ENCODE data around the gene NBAS.

The NBAS gene

DNA sequence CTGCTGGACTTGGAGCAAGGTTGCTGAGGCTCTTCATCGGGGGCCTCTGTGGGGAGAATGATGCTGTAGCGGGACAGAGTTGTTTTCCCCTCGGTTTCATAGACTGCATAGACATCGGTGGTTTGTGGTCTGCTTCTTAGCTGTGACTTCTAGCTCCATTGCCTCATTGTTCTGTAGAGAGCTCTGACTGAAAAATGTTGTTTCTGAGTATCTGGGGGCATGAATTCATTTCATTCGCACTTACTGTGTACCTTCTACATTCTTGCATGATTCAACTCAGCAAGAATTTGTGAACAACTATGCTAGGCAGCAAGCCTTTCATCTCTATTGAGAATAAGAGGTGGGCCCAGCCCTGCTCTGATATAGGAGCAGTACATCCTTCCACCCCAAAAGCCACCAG is 406.8 kb downstream of the NBAS start:
- in situ Hi-C loops (cut with HindIII; ENCODE audit: low sequenced_read_pairs) = no loop called here

DNA sequence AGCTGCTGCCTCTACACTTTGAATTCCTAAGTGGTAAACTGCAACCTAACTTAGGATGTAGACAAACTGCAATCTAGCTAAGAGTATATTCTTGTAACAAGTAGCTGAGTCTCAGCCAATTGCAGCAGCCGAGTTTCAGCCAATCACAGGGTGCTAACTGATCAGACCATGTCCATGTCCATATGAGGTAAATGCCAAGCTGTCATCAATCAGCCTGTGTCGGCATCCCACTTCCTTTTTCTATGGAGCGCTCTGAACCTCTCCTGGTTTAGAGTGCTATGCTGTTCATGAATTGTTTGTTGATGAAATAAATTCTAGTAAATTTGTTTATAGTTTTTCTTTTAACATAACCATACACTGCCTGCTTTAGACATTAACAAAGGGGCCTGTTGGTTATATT is 408.8 kb downstream of the NBAS start:
- in situ Hi-C loops (cut with HindIII; ENCODE audit: low sequenced_read_pairs) = no loop called here

DNA sequence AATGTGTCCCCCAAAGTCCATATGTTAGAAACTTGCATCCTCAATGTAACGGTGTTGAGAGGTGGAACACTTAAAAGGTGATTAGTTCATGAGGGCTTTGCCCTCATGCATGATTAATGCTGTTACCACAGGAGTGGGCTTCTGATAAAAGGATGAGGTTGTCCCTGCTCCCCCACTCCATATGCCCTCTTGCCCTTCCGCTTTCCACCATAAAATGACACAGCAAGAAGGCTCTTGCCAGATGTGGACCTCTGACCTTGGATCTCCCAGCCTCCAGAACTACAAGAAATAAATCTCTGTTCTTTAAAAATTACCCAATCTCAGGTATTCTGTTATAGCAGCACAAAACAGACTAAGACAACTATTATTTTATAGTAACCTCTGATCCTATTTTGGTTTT is 412.1 kb downstream of the NBAS start:
- in situ Hi-C loops (cut with HindIII; ENCODE audit: low sequenced_read_pairs) = no loop called here

DNA sequence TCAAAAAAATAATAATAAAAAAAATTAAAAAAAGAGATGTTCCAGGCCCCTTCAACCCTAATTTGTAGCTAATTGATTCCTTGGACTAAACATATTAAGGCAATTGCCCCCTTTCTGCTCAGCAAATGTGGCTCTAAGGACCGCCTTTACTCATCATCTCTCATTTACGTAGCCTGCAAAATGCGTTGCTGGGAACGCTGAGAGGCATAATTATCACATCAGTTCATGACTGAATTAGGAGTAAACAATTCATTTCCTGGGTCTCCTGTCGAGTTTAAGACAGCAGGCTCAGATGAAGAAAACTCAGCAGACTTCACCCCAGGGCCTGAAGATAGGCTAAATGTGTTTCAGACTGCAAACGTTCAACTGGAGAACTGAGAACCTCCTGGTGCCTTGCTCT is 413.5 kb downstream of the NBAS start:
- in situ Hi-C loops (cut with HindIII; ENCODE audit: low sequenced_read_pairs) = no loop called here

DNA sequence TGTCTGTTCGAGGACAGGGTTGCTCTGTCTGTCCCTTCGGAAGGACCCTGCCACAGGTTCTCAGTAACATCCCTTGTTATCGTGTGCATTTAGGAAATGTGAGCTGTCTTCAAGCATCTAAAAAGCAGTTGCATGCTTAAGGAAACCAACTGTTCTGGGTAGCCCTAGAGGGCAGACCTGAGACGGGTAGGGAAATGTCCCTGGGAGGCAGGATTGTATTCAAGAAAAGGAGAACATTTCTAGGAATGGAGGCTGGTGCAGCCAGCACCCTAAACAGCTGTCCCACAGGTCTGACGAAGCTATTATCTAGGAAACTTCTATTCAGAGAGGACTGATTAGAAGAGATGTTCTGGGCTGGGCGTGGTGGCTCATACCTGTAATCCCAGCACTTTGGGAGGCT is 414.2 kb downstream of the NBAS start:
- in situ Hi-C loops (cut with HindIII; ENCODE audit: low sequenced_read_pairs) = no loop called here

DNA sequence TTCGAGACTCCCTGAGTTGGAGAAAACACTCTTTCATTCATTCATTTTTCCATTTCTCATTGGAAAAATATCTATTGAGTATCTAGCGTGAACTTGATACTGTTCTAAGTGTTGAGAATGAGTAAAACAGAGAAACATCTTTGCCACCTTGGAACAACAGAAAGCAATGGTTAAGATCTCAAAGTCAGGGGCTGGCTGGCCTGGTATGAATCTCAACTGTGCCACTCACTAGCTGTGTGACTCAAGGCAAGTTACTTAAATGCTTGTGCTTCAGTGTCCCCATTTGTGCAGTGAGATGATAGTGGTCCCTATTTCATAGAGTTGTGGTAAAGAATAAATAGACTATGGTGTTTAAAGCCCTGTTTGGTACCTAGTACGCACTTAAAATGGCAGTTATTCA is 415.2 kb downstream of the NBAS start:
- in situ Hi-C loops (cut with HindIII; ENCODE audit: low sequenced_read_pairs) = no loop called here

DNA sequence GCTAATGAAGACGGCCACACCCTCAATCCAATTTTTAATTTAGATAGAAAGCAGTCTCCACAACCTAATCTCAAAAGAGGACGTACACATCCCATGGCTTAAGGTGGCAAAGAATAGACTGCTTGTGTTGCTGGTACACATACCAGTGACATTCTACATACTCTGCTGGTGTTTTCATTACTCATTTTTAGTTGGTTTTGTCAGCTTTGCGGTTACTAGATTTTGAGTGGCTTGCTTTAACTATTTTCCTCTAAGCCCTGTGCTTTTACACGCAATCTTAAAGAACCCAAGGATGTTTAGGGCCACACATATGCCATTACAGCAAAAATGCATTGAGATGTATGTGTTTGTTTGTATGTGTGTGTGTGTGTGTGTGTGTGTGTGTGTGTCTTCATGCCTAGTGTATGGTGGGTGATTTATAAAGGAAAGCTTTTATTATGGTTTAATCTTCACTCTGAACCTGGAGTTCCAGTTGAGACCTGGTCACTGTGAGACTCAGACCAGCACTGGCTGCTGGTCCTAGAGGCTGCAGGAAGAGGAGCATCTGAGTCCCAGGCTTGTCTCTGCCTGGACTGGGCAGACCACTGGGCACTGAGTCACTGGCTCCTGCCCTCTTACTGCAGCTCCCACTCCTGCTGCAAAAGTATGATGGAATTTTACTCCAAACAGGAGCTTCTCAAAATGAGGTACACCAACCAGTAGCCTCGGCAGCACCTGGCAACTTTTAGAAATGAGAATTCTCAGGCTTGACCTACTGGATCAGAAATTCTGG is 415.9 kb downstream of the NBAS start:
- in situ Hi-C loops (cut with HindIII; ENCODE audit: low sequenced_read_pairs) = no loop called here

DNA sequence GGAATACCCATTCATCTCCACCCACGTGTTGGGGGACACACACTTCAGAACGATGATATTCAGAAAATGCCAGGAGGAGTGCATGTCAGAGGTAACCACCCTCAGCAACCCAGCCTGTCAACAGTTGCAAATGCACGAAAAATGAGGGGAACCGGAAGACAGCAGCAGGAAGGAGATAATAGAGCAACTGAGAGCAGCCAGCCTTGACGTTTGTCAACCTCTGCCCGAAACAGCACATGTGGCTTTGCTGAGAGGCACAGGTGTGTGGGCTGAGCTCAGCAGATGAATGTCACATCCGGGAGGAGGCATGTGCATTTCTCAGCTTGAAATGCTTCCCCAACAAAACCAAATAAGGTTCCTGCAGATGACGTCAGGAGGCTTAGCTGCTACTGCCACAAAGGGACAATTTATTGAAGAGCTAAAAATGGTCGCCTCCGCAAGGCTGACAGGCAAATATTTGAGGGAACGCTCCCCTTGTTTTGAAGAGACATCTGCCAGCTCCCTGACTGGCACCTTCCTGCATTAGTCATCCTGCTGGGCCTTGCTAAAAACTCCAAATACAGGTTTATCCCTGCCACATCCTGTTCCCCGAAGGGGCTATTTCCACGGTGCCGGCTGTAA is 419.0 kb downstream of the NBAS start:
- in situ Hi-C loops (cut with HindIII; ENCODE audit: low sequenced_read_pairs) = no loop called here

DNA sequence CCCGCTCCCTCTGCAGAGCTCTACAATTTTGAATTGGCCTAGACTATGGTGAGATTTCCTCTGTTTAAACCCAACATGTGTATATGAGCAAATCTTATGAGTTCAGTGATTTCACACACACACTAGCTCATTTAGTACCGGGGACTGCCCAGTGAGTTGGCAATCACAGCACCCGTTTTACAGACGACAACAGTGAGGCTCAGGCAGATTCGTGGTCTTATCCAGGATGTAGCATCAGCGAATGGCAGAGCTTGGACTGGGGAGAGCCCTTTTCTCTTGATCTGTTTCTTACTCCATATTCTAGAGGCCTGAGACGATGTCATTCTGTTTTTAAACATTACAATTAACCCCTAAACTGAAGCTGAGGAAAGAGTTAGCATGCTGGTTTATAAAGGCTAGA is 419.9 kb downstream of the NBAS start:
- in situ Hi-C loops (cut with HindIII; ENCODE audit: low sequenced_read_pairs) = no loop called here

DNA sequence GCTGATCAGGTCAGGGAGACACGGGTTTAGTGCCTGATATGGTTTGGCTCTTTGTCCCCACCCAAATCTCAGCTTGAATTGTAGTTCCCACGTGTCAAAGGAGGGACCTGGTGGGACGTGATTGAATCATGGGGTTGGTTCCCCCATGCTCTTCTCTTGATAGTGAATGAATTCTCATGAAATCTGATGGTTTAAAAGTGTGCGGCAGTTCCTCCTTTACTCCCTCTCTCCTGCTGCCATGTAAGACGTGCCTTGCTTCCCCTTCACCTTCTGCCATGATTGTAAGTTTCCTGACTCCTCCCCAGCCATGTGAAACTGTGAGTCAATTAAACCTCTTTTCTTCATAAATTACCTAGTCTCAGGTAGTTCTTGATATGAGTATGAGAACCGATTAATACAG is 424.5 kb downstream of the NBAS start:
- in situ Hi-C loops (cut with HindIII; ENCODE audit: low sequenced_read_pairs) = no loop called here

DNA sequence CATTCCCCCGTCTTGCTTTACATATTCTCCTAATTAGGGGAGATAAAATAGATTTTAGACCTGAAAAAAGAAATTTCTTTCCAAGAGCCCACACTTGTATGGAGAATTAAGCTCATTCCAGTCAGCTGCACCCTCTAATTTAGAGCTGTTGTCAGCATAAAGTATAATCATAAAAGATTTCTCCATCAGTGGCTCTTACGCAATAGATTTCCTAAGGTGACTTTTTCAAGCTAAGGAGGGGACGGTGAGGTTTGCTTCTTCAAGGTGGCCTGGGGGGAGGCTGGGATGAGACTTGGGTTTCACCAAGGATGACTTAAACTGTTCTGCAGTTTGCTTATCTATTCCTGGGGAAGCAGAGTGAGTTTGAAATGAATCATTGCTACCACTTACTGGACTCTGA is 426.2 kb downstream of the NBAS start:
- in situ Hi-C loops (cut with HindIII; ENCODE audit: low sequenced_read_pairs) = no loop called here

DNA sequence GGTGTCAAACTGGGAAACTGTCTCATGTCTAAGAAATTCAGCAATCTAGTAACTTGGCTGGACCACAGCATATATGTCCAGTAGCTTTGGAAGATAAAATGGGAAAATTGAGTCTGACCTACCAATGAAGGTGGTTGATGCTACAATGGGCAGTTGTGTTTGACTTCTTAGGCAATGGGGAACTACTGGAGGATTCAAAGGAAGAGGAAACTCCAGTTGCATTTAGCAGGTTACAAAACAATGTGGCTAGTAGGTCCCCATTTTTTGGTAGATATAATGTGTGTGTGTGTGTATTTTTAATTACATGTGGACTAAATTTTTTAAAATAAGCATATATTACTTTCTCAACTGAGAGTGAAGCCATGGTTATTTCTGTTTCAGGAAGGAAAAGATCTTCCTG is 427.7 kb downstream of the NBAS start:
- in situ Hi-C loops (cut with HindIII; ENCODE audit: low sequenced_read_pairs) = no loop called here

DNA sequence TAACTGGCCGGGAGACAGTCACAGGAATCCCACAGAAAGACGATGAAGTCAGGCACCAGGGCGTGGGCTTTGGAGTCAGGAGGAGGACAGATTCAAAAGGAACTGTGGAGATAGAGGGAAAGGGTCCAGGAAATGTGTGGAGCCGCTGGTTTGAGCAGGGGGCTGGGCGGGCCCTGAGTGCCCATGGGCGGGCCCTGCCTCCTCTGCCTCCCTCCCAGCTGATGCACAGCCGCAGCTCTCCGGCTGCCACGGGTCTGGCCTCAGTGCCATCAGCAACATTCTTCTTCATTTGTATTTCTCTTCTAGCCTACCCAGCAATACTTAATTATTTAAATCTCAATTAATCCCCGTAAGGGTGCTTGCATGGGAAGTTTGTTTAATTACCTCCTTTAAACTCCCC is 432.3 kb downstream of the NBAS start:
- in situ Hi-C loops (cut with HindIII; ENCODE audit: low sequenced_read_pairs) = no loop called here

DNA sequence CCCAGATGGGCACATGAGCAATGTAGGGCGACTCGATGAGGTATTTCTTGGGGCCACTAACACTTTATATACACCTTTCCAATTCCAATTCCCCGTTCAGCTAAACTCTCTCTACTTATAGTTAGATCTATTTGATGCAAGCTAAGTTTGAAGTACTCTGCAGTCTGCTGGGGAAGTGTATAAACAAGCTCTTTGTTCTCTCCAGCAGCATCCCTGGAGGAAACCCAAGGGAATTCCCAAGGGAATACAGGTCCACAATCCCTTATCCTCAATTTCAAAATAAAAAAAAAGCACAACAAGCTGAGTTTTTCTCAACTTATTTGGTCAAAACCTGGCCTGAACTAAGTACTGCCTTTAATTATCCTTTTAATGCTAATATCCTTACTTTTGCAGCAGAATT is 433.3 kb downstream of the NBAS start:
- in situ Hi-C loops (cut with HindIII; ENCODE audit: low sequenced_read_pairs) = no loop called here

DNA sequence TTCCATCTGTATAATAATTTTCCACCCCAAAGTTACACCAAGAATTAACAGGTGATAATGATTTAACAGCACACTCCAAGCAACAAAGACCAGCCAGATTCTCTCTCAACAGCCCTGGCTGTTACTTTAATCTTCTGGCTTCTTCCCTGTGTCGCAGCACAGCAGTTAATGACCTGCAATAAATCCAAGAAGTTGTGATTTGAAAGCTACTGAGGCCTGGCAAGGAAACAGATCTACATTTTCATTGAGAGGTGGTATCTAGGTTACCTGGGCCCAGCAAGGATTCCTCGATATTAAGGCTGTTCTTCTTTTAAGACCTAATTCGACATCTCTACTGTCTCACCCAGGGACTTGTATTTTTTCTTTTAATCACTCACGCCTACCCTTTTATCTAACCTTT is 433.8 kb downstream of the NBAS start:
- in situ Hi-C loops (cut with HindIII; ENCODE audit: low sequenced_read_pairs) = no loop called here

DNA sequence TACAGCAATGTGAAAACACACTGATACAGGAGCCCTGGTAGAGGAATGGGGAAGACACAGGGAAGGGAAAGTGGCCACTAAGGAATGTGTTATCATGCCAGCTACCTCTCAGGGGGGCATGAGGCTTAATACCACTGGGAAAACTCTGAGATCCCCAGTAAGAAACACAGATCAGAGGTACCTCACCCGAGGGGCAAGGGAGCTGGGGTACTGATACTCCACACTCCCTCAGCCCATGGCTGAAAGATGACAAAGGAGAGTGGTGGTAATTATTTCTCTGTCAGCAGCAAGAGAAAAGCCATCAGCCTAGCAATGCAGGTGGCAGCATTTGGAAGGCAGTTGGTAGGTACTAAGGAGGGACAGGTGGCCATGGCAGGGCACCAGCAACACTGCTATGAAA is 434.8 kb downstream of the NBAS start:
- in situ Hi-C loops (cut with HindIII; ENCODE audit: low sequenced_read_pairs) = no loop called here

DNA sequence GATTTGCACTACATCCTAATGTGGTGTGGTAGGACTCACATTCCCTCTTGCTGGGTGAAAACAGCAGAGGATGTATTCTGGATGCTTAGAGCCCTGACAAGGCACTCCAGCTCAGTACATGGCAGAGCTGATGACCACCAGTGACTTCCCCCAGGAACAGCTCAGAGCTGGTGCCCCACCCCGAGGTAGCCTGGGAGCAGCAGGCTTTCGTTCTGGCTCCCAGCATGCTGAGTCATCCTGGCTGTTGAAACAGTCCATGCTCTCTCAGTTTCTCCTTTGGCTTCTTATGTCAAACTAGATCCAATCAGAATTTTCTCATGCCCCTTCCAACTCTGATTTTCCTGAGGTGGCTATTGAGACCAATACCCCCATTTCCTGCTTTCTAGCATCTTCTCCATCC is 438.2 kb downstream of the NBAS start:
- in situ Hi-C loops (cut with HindIII; ENCODE audit: low sequenced_read_pairs) = no loop called here

DNA sequence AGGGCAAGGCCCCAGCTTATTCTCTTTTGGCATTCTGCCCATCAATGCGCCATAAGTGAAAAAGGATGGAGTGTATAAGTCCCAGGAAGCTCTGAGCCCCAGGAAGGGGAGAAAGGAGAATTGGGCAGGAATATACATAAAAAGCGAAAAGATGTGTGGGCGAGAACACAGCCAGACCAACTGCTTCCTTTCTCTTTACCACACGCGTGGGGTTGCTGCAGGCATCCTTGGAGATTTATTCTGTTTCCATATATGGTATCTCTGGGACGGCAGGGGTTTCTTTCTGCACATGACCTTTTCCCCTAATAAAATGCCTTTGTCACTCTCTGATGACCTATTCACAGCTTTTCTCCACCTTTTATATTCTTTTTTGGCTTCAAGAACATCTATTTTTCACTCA is 440.5 kb downstream of the NBAS start:
- in situ Hi-C loops (cut with HindIII; ENCODE audit: low sequenced_read_pairs) = no loop called here

DNA sequence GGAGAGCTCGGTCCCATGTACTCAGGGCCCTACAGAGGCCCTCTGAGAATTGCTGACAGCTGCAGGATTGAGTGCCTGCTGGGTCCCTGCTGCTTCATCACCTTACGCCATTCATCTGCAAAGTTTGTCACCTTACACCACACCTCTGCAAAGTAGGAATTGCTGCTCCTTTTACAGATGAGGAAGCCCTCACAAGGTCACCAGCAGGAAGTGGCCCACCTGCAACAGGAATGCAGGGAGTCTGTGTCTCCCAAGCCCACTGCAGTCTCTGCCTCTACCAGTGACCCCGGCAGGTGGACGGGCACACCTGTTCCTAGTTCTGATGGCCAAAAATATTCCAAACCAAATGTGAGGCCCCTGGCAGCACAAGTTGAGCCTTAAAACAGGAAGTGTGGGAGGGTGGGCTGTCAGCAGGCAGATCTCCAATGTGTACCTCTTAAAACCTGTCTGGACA is 441.4 kb downstream of the NBAS start:
- in situ Hi-C loops (cut with HindIII; ENCODE audit: low sequenced_read_pairs) = no loop called here

DNA sequence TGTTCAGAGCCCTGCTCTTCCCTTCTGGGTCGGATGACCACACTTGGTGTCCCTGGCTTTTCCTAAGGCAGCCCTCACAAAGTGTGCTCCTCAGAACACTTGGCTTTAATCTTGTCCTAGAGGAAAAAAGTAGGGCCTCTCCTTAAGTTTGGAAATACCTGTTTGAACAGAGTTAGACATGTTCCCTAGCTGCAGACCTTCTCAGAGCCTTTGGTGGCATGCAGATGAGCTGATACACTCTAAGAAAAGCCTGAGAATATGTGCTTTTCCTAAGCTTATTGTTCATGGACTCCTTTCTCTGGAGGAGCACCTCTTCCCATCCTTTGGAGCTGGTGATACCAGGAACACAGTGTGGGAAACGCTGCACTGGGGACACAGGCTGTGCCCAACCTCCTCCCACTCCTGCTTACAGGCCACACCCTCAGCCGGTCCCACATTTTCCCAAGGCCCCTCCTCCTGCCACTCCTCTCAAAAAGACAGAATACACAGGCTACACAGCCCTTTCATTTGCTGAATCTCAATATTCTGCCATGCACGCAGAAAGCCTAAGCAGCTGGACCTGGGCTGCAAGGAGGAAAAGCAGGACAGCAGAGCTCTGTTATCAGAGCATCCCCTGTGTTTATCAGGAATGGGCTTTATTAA is 443.6 kb downstream of the NBAS start:
- in situ Hi-C loops (cut with HindIII; ENCODE audit: low sequenced_read_pairs) = no loop called here

All from DLD1 (cell line).